ENCODE data around the gene ETS2. TPM values are rescaled to one million over a fixed set of nuclear protein-coding genes. Genes with fewer than 3 reads are reported as not detected.

The ETS2 gene
- polyA plus RNA-seq, 1 experiment = 18.8 TPM

- CTCF ChIA-PET = no interaction called here
- Histone ChIP-seq H3K27me3 (ENCODE audit: control insufficient read depth, insufficient read depth, low read length) (no peaks in the 10 kb centered on the region), H3K36me3 (ENCODE audit: control insufficient read depth, insufficient read depth, low read length) (no peaks in the 10 kb centered on the region), H3K4me3 (ENCODE audit: low read depth, low read length) (no peak overlapping the region)
- DNase-seq (ENCODE audit: low read depth) = no peak
- TF ChIP-seq, protein P1, sequence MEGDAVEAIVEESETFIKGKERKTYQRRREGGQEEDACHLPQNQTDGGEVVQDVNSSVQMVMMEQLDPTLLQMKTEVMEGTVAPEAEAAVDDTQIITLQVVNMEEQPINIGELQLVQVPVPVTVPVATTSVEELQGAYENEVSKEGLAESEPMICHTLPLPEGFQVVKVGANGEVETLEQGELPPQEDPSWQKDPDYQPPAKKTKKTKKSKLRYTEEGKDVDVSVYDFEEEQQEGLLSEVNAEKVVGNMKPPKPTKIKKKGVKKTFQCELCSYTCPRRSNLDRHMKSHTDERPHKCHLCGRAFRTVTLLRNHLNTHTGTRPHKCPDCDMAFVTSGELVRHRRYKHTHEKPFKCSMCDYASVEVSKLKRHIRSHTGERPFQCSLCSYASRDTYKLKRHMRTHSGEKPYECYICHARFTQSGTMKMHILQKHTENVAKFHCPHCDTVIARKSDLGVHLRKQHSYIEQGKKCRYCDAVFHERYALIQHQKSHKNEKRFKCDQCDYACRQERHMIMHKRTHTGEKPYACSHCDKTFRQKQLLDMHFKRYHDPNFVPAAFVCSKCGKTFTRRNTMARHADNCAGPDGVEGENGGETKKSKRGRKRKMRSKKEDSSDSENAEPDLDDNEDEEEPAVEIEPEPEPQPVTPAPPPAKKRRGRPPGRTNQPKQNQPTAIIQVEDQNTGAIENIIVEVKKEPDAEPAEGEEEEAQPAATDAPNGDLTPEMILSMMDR (IDR thresholded peaks at IDR 0.05; ENCODE audit: insufficient read depth, low read depth, low read length) = no peak
- POLR2A ChIA-PET = no interaction called here
Measured at GRCh38 chr21:38833117-38833516, 27.4 kb downstream of the ETS2 start.

- no peaks in the 10 kb centered on the region for H3K27me3 ChIP-seq (ENCODE audit: control insufficient read depth, insufficient read depth, low read length)
- CTCF ChIA-PET = no interaction called here
Measured at GRCh38 chr21:38834725-38835124, 29.0 kb downstream of the ETS2 start.

DNA sequence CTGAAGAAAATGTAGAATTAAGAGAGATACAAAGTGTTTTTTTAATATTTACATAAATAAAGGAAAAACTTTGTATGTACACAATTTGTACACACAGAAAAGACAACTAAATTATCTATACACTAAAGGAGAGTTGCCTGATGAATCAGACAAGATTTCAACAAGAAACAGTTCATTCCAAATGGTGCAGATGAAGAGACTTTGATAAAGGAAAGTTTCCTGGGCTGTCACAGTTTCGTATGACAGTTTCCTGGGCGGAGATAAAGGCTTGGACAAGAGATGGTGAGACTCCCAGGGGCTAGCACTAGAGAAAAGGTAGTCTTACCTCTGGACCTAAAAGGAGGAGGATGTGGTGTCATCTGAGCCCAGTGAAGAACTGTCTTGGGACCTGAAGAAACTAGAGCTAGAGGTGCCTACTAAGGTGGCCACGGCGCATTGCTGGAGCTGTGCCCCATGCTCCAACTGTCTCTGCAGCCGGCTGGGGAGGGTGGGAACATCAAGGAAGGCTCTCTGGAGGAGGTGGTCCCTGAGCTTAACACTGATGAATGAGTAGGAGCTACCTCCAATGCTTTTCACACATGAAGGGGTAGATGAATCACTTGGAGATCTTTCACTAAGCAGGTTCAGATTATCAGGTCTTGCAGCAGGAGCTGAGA is 32.2 kb downstream of the ETS2 start:
- POLR2A ChIA-PET = no interaction called here
- TF ChIP-seq, protein P1 (IDR thresholded peaks at IDR 0.05; ENCODE audit: insufficient read depth, low read depth, low read length) = no peak
- no peak for DNase-seq (ENCODE audit: low read depth)
- no peak overlapping the region for H3K4me3 ChIP-seq (ENCODE audit: low read depth, low read length)
- CTCF ChIA-PET = no interaction called here
- no peaks in the 10 kb centered on the region for H3K36me3 ChIP-seq (ENCODE audit: control insufficient read depth, insufficient read depth, low read length)
- no peaks in the 10 kb centered on the region for H3K27me3 ChIP-seq (ENCODE audit: control insufficient read depth, insufficient read depth, low read length)

More at GRCh38 chr21:38834725-38835124, 29.0 kb downstream of the ETS2 start:
- DNase-seq (ENCODE audit: low read depth) = no peak
- Histone ChIP-seq H3K36me3 (ENCODE audit: control insufficient read depth, insufficient read depth, low read length) (no peaks in the 10 kb centered on the region), H3K4me3 (ENCODE audit: low read depth, low read length) (no peak overlapping the region)
- POLR2A ChIA-PET = no interaction called here
- TF ChIP-seq, protein P1 (IDR thresholded peaks at IDR 0.05; ENCODE audit: insufficient read depth, low read depth, low read length) = no peak

DNA sequence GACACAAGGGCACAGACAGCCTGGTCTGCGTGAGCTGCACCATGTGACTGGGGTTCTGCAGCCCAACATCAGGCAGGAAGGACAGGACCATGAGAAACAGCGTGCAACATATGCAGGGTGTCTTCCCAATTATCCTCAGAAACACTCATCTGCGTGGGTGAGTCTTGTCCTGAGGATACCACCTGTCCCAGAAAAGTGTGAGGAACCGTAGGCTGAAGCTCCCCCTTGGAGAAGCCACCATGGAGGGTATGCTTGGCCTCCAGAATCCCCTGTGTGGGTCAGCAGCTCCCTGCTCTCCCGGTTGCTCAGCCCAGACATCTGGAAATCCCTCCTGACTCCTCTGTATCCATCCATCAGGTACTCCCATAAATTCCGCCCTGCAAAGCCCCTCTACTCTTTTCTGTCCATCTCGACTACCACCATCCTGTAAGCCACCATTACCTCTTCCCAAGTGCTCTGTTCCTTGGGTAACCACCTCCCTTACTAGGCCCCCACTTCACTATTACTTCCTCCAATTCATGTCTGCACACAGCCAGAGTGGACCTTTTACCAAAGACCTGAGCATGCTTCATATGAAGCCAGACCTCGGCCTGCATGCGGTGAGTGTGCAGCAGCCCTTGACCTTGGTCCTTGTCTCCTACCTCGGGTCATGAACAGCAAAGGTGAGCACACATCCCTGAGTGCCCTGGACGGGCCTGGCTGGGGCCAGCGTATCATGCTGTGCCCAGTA is 33.0 kb downstream of the ETS2 start:
- Histone ChIP-seq H3K36me3 (ENCODE audit: control insufficient read depth, insufficient read depth, low read length) (no peaks in the 10 kb centered on the region), H3K4me3 (ENCODE audit: low read depth, low read length) (no peak overlapping the region), H3K27me3 (ENCODE audit: control insufficient read depth, insufficient read depth, low read length) (no peaks in the 10 kb centered on the region)
- POLR2A ChIA-PET = no interaction called here
- CTCF ChIA-PET = interaction anchor here (0.8 kb wide), 1 partner anchor 11 kb away, joined by 3 read pairs; no protein-coding TSS in a partner anchor
- no peak for DNase-seq (ENCODE audit: low read depth)
- TF ChIP-seq, protein P1 (IDR thresholded peaks at IDR 0.05; ENCODE audit: insufficient read depth, low read depth, low read length) = no peak
